Prostate gland (tissue), 2 donors: ENCODE measurements around the gene ITGB5.

Experiments used
- POLR2A ChIP-seq: fragments of 450-650 bp; IDR thresholded peaks from one replicate; pipeline ENCODE4 v1.6.1; 2016; ENCODE audit warnings: antibody characterized with exemption, mild to moderate bottlenecking
- POLR2AphosphoS5 ChIP-seq: sonication (generic); formaldehyde crosslinking; IDR thresholded peaks from one replicate; pipeline ENCODE4 v1.6.1; 2017; ENCODE audit warnings: antibody characterized with exemption
- TF ChIP-seq, protein P1 (sequence below), 4 experiments: fragments of 200-600 bp in 2 of 4; fragments of 450-650 bp in 2 of 4; sonication (generic) in 2 of 4; IDR thresholded peaks; 1 replicate in 3 of 4; 2 replicates in 1 of 4; pipeline ENCODE4 v1.5.1; 2016 to 2019; ENCODE audit warnings: antibody characterized with exemption in 4 of 4, mild to moderate bottlenecking in 2 of 4, moderate library complexity in 2 of 4

DNA sequence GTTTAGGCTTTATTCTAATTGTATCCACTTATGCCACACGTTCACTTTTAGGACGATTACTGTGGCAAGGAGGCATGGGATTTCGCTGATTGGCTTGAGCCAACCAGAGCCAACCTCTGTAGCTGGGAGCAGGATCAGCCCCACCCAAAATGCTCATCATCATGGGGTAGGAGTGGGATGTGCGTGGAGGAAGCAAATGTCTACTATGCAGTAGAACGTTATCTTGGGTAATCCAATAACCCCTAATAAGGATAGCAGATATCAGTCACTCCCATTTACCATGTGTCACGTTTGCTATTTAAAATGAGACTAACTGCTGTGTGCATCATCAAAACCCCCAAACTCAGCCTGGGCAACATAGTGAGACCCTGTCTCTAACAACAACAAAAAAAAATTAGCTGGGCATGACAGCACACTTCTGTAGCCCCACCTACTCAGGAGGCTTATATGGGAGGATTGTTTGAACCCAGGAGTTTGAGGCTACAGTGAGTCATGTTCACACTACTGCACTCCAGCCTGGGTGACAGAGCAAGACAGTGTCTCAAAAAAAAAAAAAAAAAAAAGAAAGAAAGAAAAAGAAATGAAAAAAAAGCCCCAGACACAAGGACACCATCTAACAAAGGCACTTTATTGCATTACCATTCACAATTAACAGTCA, 17.8 kb upstream of the ITGB5 start:
- TF ChIP-seq, protein P1, sequence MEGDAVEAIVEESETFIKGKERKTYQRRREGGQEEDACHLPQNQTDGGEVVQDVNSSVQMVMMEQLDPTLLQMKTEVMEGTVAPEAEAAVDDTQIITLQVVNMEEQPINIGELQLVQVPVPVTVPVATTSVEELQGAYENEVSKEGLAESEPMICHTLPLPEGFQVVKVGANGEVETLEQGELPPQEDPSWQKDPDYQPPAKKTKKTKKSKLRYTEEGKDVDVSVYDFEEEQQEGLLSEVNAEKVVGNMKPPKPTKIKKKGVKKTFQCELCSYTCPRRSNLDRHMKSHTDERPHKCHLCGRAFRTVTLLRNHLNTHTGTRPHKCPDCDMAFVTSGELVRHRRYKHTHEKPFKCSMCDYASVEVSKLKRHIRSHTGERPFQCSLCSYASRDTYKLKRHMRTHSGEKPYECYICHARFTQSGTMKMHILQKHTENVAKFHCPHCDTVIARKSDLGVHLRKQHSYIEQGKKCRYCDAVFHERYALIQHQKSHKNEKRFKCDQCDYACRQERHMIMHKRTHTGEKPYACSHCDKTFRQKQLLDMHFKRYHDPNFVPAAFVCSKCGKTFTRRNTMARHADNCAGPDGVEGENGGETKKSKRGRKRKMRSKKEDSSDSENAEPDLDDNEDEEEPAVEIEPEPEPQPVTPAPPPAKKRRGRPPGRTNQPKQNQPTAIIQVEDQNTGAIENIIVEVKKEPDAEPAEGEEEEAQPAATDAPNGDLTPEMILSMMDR (IDR thresholded peaks at IDR 0.05): no peak
- TF ChIP-seq POLR2AphosphoS5 (no peak), POLR2A (no peak)
